ENCODE data around the gene FBXO24. TPM values are rescaled to one million over a fixed set of nuclear protein-coding genes. Genes with fewer than 3 reads are reported as not detected.

The FBXO24 gene
- total and polyA plus RNA-seq, 9 of the 15 experiments (the other 6 are each of a cell fraction or from before 2014, with no cell fraction given): 0.17 to 0.95 (median 0.50) TPM

DNA sequence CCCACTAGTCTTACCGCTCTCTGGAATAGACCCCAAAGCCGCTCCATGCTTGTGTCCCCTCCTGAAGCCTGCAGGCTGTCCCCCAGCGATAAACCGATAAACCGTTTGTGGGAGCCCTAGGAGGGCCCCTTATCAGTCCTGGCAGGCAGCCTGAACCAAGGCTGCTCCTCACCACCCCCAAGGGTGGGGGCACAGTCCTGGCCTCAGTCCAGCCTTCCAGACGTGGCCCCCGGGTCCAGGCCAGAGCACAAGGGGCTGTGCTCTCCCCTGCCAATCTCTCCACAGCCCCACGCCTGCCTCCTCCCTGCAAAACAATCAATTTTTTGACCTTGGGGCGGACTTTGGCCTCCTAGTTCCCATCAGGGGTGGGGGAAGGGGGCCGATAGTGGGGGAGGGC, 55.3 kb downstream of the FBXO24 start, which contains the start of gene TFR2 (continued):
- TF ChIP-seq, protein P1, sequence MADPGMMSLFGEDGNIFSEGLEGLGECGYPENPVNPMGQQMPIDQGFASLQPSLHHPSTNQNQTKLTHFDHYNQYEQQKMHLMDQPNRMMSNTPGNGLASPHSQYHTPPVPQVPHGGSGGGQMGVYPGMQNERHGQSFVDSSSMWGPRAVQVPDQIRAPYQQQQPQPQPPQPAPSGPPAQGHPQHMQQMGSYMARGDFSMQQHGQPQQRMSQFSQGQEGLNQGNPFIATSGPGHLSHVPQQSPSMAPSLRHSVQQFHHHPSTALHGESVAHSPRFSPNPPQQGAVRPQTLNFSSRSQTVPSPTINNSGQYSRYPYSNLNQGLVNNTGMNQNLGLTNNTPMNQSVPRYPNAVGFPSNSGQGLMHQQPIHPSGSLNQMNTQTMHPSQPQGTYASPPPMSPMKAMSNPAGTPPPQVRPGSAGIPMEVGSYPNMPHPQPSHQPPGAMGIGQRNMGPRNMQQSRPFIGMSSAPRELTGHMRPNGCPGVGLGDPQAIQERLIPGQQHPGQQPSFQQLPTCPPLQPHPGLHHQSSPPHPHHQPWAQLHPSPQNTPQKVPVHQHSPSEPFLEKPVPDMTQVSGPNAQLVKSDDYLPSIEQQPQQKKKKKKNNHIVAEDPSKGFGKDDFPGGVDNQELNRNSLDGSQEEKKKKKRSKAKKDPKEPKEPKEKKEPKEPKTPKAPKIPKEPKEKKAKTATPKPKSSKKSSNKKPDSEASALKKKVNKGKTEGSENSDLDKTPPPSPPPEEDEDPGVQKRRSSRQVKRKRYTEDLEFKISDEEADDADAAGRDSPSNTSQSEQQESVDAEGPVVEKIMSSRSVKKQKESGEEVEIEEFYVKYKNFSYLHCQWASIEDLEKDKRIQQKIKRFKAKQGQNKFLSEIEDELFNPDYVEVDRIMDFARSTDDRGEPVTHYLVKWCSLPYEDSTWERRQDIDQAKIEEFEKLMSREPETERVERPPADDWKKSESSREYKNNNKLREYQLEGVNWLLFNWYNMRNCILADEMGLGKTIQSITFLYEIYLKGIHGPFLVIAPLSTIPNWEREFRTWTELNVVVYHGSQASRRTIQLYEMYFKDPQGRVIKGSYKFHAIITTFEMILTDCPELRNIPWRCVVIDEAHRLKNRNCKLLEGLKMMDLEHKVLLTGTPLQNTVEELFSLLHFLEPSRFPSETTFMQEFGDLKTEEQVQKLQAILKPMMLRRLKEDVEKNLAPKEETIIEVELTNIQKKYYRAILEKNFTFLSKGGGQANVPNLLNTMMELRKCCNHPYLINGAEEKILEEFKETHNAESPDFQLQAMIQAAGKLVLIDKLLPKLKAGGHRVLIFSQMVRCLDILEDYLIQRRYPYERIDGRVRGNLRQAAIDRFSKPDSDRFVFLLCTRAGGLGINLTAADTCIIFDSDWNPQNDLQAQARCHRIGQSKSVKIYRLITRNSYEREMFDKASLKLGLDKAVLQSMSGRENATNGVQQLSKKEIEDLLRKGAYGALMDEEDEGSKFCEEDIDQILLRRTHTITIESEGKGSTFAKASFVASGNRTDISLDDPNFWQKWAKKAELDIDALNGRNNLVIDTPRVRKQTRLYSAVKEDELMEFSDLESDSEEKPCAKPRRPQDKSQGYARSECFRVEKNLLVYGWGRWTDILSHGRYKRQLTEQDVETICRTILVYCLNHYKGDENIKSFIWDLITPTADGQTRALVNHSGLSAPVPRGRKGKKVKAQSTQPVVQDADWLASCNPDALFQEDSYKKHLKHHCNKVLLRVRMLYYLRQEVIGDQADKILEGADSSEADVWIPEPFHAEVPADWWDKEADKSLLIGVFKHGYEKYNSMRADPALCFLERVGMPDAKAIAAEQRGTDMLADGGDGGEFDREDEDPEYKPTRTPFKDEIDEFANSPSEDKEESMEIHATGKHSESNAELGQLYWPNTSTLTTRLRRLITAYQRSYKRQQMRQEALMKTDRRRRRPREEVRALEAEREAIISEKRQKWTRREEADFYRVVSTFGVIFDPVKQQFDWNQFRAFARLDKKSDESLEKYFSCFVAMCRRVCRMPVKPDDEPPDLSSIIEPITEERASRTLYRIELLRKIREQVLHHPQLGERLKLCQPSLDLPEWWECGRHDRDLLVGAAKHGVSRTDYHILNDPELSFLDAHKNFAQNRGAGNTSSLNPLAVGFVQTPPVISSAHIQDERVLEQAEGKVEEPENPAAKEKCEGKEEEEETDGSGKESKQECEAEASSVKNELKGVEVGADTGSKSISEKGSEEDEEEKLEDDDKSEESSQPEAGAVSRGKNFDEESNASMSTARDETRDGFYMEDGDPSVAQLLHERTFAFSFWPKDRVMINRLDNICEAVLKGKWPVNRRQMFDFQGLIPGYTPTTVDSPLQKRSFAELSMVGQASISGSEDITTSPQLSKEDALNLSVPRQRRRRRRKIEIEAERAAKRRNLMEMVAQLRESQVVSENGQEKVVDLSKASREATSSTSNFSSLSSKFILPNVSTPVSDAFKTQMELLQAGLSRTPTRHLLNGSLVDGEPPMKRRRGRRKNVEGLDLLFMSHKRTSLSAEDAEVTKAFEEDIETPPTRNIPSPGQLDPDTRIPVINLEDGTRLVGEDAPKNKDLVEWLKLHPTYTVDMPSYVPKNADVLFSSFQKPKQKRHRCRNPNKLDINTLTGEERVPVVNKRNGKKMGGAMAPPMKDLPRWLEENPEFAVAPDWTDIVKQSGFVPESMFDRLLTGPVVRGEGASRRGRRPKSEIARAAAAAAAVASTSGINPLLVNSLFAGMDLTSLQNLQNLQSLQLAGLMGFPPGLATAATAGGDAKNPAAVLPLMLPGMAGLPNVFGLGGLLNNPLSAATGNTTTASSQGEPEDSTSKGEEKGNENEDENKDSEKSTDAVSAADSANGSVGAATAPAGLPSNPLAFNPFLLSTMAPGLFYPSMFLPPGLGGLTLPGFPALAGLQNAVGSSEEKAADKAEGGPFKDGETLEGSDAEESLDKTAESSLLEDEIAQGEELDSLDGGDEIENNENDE (IDR thresholded peaks at IDR 0.05; ENCODE audit: low read depth, low read length): no peak
- TF ChIP-seq, protein P2, sequence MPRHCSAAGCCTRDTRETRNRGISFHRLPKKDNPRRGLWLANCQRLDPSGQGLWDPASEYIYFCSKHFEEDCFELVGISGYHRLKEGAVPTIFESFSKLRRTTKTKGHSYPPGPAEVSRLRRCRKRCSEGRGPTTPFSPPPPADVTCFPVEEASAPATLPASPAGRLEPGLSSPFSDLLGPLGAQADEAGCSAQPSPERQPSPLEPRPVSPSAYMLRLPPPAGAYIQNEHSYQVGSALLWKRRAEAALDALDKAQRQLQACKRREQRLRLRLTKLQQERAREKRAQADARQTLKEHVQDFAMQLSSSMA (CRISPR knock-in tag; IDR thresholded peaks at IDR 0.05): no peak
- TF ChIP-seq EP300 (IDR thresholded peaks at IDR 0.05; ENCODE audit: low read length) (peak; percentile 99), CBX2 (IDR thresholded peaks at IDR 0.05; ENCODE audit: insufficient read depth, low read length, poor library complexity, severe bottlenecking) (no peak), KAT7 (CRISPR knock-in tag; IDR thresholded peaks at IDR 0.05; ENCODE audit: borderline replicate concordance) (no peak; the same call in 1 of the 2 replicates), ZFX (CRISPR knock-in tag; IDR thresholded peaks at IDR 0.05) (no peak; the same call in 1 of the 2 replicates), ZSCAN32 (CRISPR knock-in tag; IDR thresholded peaks at IDR 0.05) (no peak), XRCC3 (IDR thresholded peaks at IDR 0.05) (no peak), NFYB (IDR thresholded peaks at IDR 0.05; ENCODE audit: extremely low read depth, insufficient read length) (no peak), CTBP1 (IDR thresholded peaks at IDR 0.05; ENCODE audit: borderline replicate concordance) (peak; percentile 57; the same call in 1 of the 2 replicates)
- TF ChIP-seq, protein P3, sequence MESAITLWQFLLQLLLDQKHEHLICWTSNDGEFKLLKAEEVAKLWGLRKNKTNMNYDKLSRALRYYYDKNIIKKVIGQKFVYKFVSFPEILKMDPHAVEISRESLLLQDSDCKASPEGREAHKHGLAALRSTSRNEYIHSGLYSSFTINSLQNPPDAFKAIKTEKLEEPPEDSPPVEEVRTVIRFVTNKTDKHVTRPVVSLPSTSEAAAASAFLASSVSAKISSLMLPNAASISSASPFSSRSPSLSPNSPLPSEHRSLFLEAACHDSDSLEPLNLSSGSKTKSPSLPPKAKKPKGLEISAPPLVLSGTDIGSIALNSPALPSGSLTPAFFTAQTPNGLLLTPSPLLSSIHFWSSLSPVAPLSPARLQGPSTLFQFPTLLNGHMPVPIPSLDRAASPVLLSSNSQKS (CRISPR knock-in tag; IDR thresholded peaks at IDR 0.05): no peak
- TF ChIP-seq, protein P4, sequence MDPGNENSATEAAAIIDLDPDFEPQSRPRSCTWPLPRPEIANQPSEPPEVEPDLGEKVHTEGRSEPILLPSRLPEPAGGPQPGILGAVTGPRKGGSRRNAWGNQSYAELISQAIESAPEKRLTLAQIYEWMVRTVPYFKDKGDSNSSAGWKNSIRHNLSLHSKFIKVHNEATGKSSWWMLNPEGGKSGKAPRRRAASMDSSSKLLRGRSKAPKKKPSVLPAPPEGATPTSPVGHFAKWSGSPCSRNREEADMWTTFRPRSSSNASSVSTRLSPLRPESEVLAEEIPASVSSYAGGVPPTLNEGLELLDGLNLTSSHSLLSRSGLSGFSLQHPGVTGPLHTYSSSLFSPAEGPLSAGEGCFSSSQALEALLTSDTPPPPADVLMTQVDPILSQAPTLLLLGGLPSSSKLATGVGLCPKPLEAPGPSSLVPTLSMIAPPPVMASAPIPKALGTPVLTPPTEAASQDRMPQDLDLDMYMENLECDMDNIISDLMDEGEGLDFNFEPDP (CRISPR knock-in tag; IDR thresholded peaks at IDR 0.05): no peak
- TF ChIP-seq, protein P5, sequence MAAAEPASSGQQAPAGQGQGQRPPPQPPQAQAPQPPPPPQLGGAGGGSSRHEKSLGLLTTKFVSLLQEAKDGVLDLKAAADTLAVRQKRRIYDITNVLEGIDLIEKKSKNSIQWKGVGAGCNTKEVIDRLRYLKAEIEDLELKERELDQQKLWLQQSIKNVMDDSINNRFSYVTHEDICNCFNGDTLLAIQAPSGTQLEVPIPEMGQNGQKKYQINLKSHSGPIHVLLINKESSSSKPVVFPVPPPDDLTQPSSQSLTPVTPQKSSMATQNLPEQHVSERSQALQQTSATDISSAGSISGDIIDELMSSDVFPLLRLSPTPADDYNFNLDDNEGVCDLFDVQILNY (CRISPR knock-in tag; IDR thresholded peaks at IDR 0.05): no peak
